ENCODE results near the gene UBR1.

- TF ChIP-seq CTCF (IDR thresholded peaks at IDR 0.05), result no peak
- no peak for TF ChIP-seq POLR2A (IDR thresholded peaks at IDR 0.05; ENCODE audit: low read depth)
Measured at GRCh38 chr15:43093026-43093425, 12.8 kb downstream of the UBR1 start.
